Fibroblast of the aortic adventitia (primary cell): ENCODE results near the gene WDR86. TPM values are rescaled to one million over a fixed set of nuclear protein-coding genes. Genes with fewer than 3 reads are reported as not detected.

Experiments
- DNase-seq: peaks from one replicate; pipeline ENCODE4 v3.0.0-alpha.2; 2010; ENCODE audit warnings: low read depth
- H3K4me3 ChIP-seq: 2 replicates; pipeline ENCODE4 v1.5.1; 2011; ENCODE audit warnings: low read depth, mild to moderate bottlenecking, control low read depth, low read length, moderate library complexity
- total RNA-seq: library from RNA; depleted of rRNA; stranded (reverse); fragments of >200 nt; gene quantifications from 2 replicates; pipeline ENCODE4 v1.2.3, GENCODE V29; 2012; ENCODE audit warnings: low replicate concordance
- TF ChIP-seq, protein P1 (sequence below): IDR thresholded peaks from 2 replicates; pipeline ENCODE4 v1.5.1; 2011; ENCODE audit warnings: mild to moderate bottlenecking, low read length, control low read depth, inconsistent platforms; ENCODE audit not compliant: insufficient read depth

WDR86 gene
- total RNA-seq, 1 donor: 0.45 TPM

DNA sequence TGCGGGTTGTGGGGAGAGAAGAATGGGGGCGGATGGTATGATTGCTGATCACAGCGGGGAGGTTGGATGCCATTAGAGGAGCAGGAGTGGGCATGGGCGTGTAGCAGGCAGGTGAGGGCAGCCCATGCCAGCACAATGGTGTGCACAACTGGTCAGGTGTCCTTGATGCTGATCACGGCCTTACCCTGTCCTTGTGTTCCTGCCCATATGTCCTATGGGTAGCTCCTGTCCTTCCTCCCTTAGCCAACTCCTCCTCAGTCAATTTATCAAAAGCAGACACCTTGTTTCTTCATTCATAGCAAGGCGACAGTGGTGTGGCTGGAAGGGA lies 30.7 kb downstream of the WDR86 start:
- DNase-seq: no peak
- TF ChIP-seq, protein P1, sequence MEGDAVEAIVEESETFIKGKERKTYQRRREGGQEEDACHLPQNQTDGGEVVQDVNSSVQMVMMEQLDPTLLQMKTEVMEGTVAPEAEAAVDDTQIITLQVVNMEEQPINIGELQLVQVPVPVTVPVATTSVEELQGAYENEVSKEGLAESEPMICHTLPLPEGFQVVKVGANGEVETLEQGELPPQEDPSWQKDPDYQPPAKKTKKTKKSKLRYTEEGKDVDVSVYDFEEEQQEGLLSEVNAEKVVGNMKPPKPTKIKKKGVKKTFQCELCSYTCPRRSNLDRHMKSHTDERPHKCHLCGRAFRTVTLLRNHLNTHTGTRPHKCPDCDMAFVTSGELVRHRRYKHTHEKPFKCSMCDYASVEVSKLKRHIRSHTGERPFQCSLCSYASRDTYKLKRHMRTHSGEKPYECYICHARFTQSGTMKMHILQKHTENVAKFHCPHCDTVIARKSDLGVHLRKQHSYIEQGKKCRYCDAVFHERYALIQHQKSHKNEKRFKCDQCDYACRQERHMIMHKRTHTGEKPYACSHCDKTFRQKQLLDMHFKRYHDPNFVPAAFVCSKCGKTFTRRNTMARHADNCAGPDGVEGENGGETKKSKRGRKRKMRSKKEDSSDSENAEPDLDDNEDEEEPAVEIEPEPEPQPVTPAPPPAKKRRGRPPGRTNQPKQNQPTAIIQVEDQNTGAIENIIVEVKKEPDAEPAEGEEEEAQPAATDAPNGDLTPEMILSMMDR: no peak
- H3K4me3 ChIP-seq: no peak overlapping the region

DNA sequence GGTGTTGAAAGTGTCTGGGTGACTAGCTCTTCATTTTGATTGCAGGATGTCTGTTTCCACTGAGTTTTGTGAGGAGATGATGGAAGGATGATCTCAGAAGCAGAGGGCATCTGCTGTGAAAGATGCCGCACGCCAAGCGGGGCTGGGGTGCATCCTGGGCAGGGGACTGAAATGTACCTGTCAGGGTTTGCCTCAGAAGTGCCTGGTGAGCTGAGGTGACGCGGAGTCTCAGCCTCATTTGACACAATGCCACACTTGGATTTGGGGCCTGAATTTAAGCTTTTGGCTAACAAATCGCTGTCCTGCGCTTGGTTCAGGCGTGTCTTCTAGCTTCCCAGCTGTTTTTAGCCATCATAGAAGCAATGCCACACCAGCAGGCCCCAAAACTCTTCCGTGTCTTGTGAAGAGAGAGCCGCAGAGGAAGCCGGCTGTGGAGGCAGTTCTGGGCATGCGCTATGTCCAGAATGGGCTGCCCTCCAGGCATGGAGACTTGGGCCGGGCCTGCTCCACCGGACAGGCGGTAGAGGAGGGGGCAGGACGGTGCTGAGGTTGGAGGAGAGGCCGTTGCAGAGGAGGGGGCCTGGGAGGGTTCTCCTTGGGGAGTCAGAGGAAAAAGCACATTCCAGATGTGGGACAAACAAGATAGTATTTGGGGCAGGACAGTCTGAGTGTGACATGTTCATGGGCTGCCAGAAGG lies 31.2 kb downstream of the WDR86 start:
- no peak for DNase-seq
- TF ChIP-seq, protein P1: no peak
- H3K4me3 ChIP-seq: no peak overlapping the region

DNA sequence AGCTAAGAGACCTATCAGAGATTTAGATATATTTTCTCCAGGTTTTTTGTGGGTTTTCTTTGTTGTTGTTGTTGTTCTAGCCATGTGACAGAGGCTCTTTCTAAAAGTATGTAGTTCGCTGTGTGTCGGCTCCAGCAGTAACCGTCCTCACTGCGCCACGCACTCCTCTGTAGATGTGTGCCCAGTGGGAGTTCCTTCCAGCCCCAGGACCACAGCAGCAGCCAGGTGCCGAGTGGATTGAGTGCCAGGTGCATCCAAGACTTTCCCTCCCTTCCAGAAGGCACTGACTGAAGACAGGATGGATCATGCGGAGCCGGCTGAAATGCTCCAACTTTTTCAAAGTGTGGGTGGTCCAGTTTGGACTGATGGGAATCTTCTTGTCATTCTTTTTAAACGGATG lies 31.8 kb downstream of the WDR86 start:
- no peak overlapping the region for H3K4me3 ChIP-seq
- TF ChIP-seq, protein P1: no peak
- no peak for DNase-seq

DNA sequence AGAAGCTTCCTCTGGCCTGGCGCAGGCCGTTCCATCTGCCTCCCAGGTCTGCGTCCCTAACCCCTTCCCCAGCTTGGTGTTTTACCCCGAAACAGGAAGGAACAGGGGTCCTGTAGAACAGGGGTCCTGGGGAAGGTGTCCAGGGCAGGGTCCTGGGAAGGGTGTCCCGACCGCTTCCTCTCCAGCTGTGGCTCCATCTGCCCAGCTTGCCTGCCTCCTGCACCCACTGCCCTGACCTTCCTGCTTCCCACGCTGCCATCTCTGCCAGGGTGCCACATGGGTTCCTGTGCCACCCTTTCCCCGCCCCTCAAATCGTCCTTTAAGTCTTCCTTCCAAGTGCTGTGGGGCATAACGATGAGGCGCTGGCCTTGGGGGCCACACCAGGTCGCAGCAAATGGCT lies 32.4 kb downstream of the WDR86 start:
- TF ChIP-seq, protein P1: no peak
- DNase-seq: no peak
- no peak overlapping the region for H3K4me3 ChIP-seq

DNA sequence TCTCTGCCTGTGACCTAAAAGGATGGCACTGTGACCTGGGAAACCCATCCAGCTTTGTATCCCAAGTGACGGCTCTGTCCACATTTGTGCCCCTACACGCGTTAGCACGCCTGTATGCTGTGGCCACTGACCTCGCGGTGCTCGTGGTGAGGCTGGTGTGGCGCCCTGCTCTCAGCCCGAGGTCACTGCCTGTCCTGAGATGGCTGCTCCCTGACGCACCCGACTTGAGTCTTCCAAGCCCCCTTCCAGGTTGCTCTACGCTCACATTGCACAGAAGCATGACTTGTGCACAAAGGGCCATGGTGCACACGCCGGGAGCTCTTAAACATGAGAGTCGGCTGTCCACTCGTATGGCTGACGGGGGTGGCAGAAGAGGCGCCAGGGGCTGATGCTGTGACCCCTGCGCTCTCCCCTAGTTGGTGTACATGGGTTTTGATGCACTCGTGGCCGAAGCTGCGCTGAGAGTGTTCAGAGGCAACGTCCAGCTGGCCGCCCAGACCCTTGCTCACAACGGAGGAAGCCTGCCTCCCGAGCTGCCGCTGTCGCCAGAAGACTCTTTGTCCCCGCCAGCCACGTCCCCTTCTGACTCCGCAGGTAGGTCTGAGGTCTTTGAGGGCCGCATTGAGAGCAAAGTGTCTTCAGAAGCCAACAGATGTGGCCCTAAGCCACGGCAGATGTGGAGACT lies 33.5 kb downstream of the WDR86 start:
- DNase-seq: no peak
- no peak overlapping the region for H3K4me3 ChIP-seq
- TF ChIP-seq, protein P1: no peak

DNA sequence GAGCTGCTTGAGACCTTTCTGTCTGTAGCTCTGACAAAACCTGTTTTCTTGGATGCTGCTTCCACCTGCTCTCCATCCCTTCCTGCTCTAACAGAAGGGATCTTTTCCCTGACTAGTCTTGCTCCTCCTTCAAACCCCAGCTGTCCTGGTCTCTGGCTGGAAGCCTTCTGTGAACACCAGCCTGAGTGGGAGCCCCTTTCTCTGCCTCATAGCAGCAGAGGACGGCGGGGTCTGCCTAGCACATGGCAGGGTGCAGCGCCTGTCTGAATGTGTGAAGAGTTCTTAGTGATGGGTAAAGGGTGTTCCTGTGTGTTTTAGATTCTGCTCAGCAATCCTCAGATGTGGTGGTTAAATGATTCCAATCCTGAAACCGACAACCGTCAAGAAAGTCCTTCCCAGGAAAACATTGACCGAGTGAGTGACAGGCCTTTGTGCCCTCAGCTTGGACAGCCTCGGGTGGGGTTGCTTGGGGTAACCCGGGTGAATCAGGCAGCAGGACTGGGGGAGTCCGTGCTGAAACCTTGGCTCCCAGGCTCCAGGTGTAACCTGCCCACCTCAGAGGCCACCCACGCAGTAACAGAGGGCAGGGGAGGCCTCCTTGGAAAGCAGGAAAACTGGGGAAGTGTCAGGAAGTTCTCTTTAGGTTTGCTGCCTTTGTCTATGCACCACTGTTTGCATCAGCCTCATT lies 34.2 kb downstream of the WDR86 start:
- TF ChIP-seq, protein P1: no peak
- H3K4me3 ChIP-seq: no peak overlapping the region
- DNase-seq: no peak
